Activated CD4-positive, alpha-beta T cell treated with anti-CD3 and anti-CD28 coated beads, Interleukin-2, amount 50 U/mL, for 24 hours (primary cell): ENCODE measurements around the gene SDC4.
"Not testable (repeated sequence)": the region's sequence is repeated elsewhere in the genome, so short reads cannot be mapped to it uniquely, and the experiment has no call there.

Experiments used
- DNase-seq, 2 donors: peaks; one replicate each; pipeline ENCODE4 v3.0.0-alpha.2; 2020; ENCODE audit warnings: low read depth in 1 of 2, low spot score in 1 of 2

SDC4 gene

GRCh38 chr20:45363611-45364492 lies 15.6 kb upstream of the SDC4 start:
- DNase-seq, result no peak

GRCh38 chr20:45362804-45363610 lies 14.8 kb upstream of the SDC4 start, which contains the start of gene SYS1:
TSS of gene SYS1 (plus strand) at chr20:45363156. CDS start at chr20:45363532, 376 bp downstream.
- DNase-seq, result peak; percentile 96 to 99

DNA sequence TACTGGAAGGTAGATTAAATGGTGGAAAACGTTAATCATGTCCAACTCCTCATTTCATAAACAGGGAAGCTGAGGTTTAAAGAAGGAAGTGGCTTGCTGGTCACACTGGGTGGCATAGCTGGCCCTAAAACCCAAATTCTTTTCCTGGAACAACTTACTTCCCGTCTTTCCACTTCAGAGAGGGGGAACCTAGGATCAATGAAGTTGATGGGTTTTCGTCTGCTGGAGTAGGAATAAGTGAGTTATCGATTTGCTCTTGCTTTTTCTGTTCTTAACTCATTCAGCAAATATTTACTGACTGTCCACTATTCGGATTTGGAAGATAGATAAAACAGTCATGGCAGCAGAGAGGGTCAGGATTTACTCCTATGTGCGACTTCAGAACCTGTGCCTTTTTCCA lies 13.6 kb upstream of the SDC4 start:
- DNase-seq, result no peak

GRCh38 chr20:45359406-45360148 lies 11.4 kb upstream of the SDC4 start:
- DNase-seq, result no peak

GRCh38 chr20:45359069-45359405 lies 10.8 kb upstream of the SDC4 start:
- no peak for DNase-seq

DNA sequence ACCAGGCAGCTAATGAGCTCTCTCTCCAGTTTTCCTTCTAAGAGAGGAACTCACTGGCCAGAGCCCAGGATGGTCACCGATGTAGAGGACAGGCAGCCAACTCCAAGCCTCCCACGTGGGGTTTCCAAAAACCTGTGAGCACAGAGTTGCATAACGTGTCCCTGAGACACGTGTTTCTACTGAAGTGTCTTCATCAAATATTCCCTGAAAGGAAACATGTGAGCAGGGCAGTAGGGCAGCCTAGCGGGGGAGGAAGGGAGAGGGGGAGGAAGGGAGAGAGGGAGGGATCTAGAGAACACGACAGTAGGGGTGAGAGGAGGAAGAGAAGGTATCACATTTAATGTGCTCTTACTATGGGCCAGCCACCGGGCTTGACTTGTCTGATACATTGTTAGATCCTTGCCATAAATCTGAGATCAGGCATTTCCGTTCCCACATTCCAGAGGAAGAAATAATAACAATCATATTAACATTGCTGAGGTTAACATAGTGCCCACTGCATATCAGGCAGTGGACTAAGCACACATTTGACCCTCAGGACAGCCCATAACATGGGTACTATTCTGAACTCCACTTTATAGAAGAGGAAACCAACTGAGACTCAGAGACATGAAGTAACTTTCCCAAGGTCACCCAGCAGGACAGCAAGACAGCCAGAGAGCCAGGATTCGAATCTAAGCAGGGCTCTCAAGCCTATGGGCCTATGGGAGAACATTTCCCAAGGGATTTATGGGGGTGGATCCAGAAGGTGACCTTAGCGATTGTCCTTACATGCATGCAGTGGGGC lies 10.3 kb upstream of the SDC4 start:
- DNase-seq, result no peak

- no peak for DNase-seq
Observed at GRCh38 chr20:45355209-45356084, 7.2 kb upstream of the SDC4 start.

- DNase-seq, result no peak
Observed at GRCh38 chr20:45354423-45355208, 6.4 kb upstream of the SDC4 start.

DNA sequence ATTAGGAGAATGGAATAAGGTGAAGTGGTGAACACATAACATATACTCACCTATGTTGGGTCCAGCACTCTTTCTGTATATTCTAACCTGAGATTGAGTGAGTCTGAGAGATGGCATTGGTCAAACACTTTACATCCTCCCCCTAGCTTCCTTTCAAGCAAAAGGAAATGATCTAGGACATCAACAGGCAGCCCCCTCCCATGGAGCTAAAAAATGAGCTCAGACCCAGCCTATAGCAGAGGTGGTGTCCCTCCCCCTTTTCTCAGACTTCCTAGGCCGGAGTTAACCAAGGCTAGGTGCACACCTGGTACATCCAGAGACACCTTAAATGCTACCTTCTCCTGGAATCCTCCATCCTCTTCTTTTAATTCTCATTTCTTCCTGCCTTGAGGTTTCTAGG lies 5.5 kb upstream of the SDC4 start:
- DNase-seq, result no peak

- DNase-seq, result no peak
Observed at GRCh38 chr20:45352729-45353128, 4.5 kb upstream of the SDC4 start.

- not testable (repeated sequence) for DNase-seq
Observed at GRCh38 chr20:45350795-45351194, 2.6 kb upstream of the SDC4 start.

GRCh38 chr20:45350217-45350616 lies 2.0 kb upstream of the SDC4 start:
- DNase-seq, result no peak

- no peak for DNase-seq
Observed at GRCh38 chr20:45347297-45347935, 808 bp downstream of the SDC4 start.

- DNase-seq, result no peak
Observed at GRCh38 chr20:45346851-45347250, 1.4 kb downstream of the SDC4 start.

DNA sequence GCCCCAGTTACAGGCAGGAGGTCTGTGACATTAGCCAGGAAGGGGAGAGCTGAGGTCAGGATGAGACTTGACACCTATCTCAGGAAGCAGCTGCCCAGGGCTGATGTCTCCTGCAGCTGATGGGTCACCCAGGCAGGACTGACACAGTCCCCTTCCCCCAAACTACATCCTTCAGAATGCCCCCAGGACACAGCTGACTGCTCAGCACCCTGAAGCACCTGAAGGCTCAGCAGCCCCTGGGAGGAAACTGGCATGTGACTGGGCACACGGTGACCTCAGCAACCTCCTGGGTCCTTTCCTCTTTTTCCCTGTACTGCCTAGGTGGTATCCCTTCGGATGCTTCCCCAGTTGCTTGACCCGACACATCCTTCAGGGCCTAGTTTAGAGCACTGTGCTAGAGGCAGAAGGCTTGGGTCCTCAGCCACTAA lies 1.9 kb downstream of the SDC4 start:
- no peak for DNase-seq

DNA sequence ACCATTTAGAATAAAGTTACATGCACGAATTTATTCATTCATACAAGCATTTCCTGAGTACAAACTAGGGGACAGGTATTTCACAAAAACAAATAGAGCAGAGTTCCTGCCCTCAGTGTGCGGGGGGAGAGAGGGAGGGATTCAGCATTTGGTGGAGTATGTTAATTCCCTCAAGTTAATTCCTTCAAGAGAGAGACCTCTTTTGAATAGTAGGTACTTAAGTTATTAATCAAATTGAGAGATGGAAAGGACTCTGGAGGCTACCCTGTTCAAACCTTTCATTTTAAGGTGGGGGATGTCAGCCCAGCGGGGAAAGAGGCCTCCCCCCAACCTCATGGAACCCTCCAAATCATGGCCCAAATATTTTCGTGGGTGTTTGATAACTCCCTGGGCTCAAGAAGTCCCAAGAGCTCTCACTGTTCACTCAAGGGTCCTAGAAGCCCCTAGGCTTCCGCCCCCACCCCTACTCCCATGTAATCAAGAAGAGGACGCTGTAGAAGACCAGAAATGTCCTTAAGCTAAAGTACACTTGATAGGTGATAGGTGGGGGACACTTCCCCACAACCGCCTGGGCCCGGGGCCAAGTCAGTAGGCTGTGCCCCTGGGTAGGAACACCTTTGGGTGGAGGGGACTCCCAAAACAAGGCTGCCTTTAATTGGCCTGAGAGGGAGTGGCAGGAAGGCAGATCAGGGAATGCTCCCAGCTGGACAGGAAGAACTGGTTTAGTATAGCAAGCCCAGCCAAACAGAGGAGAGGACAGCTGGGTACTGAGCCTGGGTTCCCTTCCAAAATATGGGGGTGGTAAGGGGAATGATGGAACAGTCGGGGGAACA lies 2.9 kb downstream of the SDC4 start:
- no peak for DNase-seq

- DNase-seq, result no peak
Observed at GRCh38 chr20:45344168-45344860, 3.9 kb downstream of the SDC4 start.
